HepG2 (cell line): ENCODE measurements around the gene GGA1. TPM values are rescaled to one million over a fixed set of nuclear protein-coding genes. Genes with fewer than 3 reads are reported as not detected.
A peak's percentile ranks its signal among the peaks of the same experiment; 100 is the strongest.

Experiments
- FOSL2 ChIP-seq: sonication (generic); formaldehyde crosslinking; IDR thresholded peaks from 2 replicates; pipeline ENCODE4 v1.4.0; 2020; ENCODE audit warnings: missing genetic modification reagents
- IRF2 ChIP-seq: IDR thresholded peaks from 2 replicates; pipeline ENCODE4 v1.6.1; 2018; ENCODE audit warnings: missing genetic modification reagents, missing compliant biosample characterization
- JDP2 ChIP-seq: sonication (generic); formaldehyde crosslinking; IDR thresholded peaks from 2 replicates; pipeline ENCODE4 v1.8.1; 2022; ENCODE audit warnings: missing genetic modification reagents, borderline replicate concordance
- JUND ChIP-seq: sonication (generic); formaldehyde crosslinking; IDR thresholded peaks from 2 replicates; pipeline ENCODE4 v1.8.0; 2022; ENCODE audit warnings: mild to moderate bottlenecking, missing genetic modification reagents
- KLF13 ChIP-seq: sonication (generic); formaldehyde crosslinking; IDR thresholded peaks from 2 replicates; pipeline ENCODE4 v1.4.0; 2020; ENCODE audit warnings: mild to moderate bottlenecking, missing genetic modification reagents
- MIER3 ChIP-seq: IDR thresholded peaks from 2 replicates; pipeline ENCODE4 v1.6.1; 2016; ENCODE audit warnings: missing compliant biosample characterization, borderline replicate concordance
- NFKBIZ ChIP-seq: IDR thresholded peaks from 2 replicates; pipeline ENCODE4 v1.6.1; 2018; ENCODE audit warnings: missing genetic modification reagents, missing compliant biosample characterization
- SP1 ChIP-seq, 2 experiments: fragments of 450-650 bp in 1 of 2; sonication (generic) in 1 of 2; formaldehyde crosslinking in 1 of 2; IDR thresholded peaks; 2 replicates each; pipeline versions ENCODE4 v1.4.0 to v1.6.1; 2016 to 2020; ENCODE audit warnings: missing genetic modification reagents in 1 of 2
- TEAD3 ChIP-seq: optimal IDR thresholded peaks from 2 replicates; pipeline ENCODE3; 2016; ENCODE audit warnings: borderline replicate concordance
- ZFP36L2 ChIP-seq: sonication (generic); formaldehyde crosslinking; IDR thresholded peaks from 2 replicates; pipeline ENCODE4 v1.4.0; 2020; ENCODE audit warnings: missing genetic modification reagents
- ZNF331 ChIP-seq: sonication (generic); formaldehyde crosslinking; IDR thresholded peaks from 2 replicates; pipeline ENCODE4 v1.4.0; 2020; ENCODE audit warnings: missing genetic modification reagents
- ZNF33B ChIP-seq: sonication (generic); formaldehyde crosslinking; IDR thresholded peaks from 2 replicates; pipeline ENCODE4 v1.5.1; 2020; ENCODE audit warnings: mild to moderate bottlenecking, missing genetic modification reagents
- ZNF605 ChIP-seq: sonication (generic); formaldehyde crosslinking; IDR thresholded peaks from 2 replicates; pipeline ENCODE4 v1.8.0; 2022; ENCODE audit warnings: mild to moderate bottlenecking, missing genetic modification reagents
- ZNF782 ChIP-seq: sonication (generic); formaldehyde crosslinking; IDR thresholded peaks from 2 replicates; pipeline ENCODE4 v1.4.0; 2020; ENCODE audit warnings: missing genetic modification reagents, mild to moderate bottlenecking, borderline replicate concordance
- ZNF850 ChIP-seq: sonication (generic); formaldehyde crosslinking; conservative IDR thresholded peaks from 2 replicates; pipeline ENCODE4 v1.9.0; 2021; ENCODE audit warnings: mild to moderate bottlenecking, missing genetic modification reagents
- polyA plus RNA-seq, 8 experiments: library from polyadenylated mRNA; depleted of rRNA in 3 of 8; stranded (reverse) in 7 of 8; unstranded in 1 of 8; fragments of >200 nt; fragmentation: Illumina TruSeq in 4 of 8; extraction: Trizol in 4 of 8; gene quantifications; 2 replicates each; pipeline versions ENCODE4 v1.2.1 to v1.2.3, GENCODE V29; 2011 to 2016; ENCODE audit warnings: low read depth in 4 of 8, missing spikeins in 1 of 8, mixed read lengths in 1 of 8; ENCODE audit not compliant: insufficient read depth in 1 of 8
- total RNA-seq, 5 experiments: library from RNA; depleted of rRNA; stranded (reverse); fragments of >200 nt; fragmentation: Illumina TruSeq; extraction: Trizol; gene quantifications; 2 replicates each; pipeline ENCODE4 v1.2.3, GENCODE V29; 2016; ENCODE audit warnings: low read depth in 1 of 5
- TF ChIP-seq, protein P1 (sequence below): sonication (generic); formaldehyde crosslinking; IDR thresholded peaks from 2 replicates; pipeline ENCODE4 v1.4.0; 2020; ENCODE audit warnings: missing genetic modification reagents
- TF ChIP-seq, protein P2 (sequence below): sonication (generic); formaldehyde crosslinking; IDR thresholded peaks from 2 replicates; pipeline ENCODE4 v1.4.0; 2020; ENCODE audit warnings: mild to moderate bottlenecking, missing genetic modification reagents
- TF ChIP-seq, protein P3 (sequence below): IDR thresholded peaks from 2 replicates; pipeline ENCODE4 v1.4.0; 2020; ENCODE audit warnings: mild to moderate bottlenecking, missing genetic modification reagents
- TF ChIP-seq, protein P4 (sequence below): sonication (generic); formaldehyde crosslinking; IDR thresholded peaks from 2 replicates; pipeline ENCODE4 v1.5.0; 2020; ENCODE audit warnings: mild to moderate bottlenecking, missing genetic modification reagents, borderline replicate concordance

GGA1 gene
- total and polyA plus RNA-seq, 2 of the 13 experiments (the other 11 are each of a cell fraction or from before 2014, with no cell fraction given) = 29.1 to 87.2 TPM

DNA sequence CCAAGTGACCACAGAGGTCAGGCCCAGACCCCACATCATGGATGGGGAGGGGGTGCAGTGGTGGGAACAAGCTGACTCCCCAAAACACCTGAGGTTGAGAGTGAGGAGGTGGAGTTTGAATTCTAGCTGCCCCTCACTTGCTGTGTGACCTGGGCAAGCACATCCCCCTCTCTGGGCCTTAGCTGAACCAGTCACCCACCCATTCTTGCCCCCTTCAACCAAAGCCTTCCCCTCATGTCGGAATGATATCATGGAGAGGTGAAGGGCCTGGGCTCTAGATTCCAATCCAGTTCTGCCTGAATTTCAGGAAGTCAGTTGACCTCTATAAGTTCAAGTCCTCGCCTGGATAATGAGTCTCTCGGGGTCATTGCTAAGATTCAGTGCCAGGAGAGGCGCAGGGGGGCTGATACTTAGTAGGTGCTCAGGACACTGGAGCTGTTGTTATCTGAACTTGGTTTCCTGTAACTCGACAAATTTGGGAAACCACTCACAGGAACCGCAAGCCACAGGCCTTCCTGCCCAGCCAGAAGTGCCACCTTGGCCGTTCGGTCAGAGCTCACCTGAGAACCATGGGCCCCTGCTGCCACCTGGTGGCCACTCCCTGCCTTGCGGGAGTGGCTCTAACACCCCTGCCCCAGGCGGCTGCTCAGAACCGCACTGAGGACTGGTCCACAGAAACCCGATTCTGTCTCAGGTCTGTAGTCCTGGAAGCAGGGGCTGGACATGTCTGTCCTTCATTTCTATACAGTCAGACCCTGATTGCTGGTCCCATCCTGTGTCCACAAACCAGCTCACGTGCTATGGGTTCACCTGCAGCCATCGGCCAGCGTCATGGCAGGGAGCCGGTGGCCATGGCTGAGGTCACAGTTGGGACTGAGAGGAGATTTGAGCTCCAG, 41.5 kb upstream of the GGA1 start (continued):
- TF ChIP-seq, protein P1, sequence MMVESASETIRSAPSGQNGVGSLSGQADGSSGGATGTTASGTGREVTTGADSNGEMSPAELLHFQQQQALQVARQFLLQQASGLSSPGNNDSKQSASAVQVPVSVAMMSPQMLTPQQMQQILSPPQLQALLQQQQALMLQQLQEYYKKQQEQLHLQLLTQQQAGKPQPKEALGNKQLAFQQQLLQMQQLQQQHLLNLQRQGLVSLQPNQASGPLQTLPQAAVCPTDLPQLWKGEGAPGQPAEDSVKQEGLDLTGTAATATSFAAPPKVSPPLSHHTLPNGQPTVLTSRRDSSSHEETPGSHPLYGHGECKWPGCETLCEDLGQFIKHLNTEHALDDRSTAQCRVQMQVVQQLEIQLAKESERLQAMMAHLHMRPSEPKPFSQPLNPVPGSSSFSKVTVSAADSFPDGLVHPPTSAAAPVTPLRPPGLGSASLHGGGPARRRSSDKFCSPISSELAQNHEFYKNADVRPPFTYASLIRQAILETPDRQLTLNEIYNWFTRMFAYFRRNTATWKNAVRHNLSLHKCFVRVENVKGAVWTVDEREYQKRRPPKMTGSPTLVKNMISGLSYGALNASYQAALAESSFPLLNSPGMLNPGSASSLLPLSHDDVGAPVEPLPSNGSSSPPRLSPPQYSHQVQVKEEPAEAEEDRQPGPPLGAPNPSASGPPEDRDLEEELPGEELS (CRISPR knock-in tag) = peak; percentile 46; the same call in 1 of the 2 replicates
- TF ChIP-seq TEAD3 (CRISPR knock-in tag) (peak; percentile 19), SP1 (IDR thresholded peaks at IDR 0.05) (no peak), SP1 (CRISPR knock-in tag; IDR thresholded peaks at IDR 0.05) (no peak), ZFP36L2 (no peak), ZNF605 (CRISPR knock-in tag) (0 out of 2 replicates have a peak, but pooled peaks have one; percentile 35), ZNF782 (CRISPR knock-in tag) (no peak; the same call in 1 of the 2 replicates), JDP2 (no peak), ZNF850 (CRISPR knock-in tag) (no peak), ZNF331 (CRISPR knock-in tag) (peak; percentile 42; the same call in 1 of the 2 replicates), KLF13 (CRISPR knock-in tag) (no peak), IRF2 (CRISPR knock-in tag) (peak; percentile 45; the same call in 1 of the 2 replicates), JUND (no peak), MIER3 (CRISPR knock-in tag) (0 out of 2 replicates have a peak, but pooled peaks have one; percentile 18), FOSL2 (CRISPR knock-in tag) (no peak; the same call in 1 of the 2 replicates), ZNF33B (CRISPR knock-in tag) (no peak), NFKBIZ (CRISPR knock-in tag) (no peak)
- TF ChIP-seq, protein P2, sequence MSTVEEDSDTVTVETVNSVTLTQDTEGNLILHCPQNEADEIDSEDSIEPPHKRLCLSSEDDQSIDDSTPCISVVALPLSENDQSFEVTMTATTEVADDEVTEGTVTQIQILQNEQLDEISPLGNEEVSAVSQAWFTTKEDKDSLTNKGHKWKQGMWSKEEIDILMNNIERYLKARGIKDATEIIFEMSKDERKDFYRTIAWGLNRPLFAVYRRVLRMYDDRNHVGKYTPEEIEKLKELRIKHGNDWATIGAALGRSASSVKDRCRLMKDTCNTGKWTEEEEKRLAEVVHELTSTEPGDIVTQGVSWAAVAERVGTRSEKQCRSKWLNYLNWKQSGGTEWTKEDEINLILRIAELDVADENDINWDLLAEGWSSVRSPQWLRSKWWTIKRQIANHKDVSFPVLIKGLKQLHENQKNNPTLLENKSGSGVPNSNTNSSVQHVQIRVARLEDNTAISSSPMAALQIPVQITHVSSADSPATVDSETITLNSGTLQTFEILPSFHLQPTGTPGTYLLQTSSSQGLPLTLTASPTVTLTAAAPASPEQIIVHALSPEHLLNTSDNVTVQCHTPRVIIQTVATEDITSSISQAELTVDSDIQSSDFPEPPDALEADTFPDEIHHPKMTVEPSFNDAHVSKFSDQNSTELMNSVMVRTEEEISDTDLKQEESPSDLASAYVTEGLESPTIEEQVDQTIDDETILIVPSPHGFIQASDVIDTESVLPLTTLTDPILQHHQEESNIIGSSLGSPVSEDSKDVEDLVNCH (CRISPR knock-in tag) = no peak
- TF ChIP-seq, protein P3, sequence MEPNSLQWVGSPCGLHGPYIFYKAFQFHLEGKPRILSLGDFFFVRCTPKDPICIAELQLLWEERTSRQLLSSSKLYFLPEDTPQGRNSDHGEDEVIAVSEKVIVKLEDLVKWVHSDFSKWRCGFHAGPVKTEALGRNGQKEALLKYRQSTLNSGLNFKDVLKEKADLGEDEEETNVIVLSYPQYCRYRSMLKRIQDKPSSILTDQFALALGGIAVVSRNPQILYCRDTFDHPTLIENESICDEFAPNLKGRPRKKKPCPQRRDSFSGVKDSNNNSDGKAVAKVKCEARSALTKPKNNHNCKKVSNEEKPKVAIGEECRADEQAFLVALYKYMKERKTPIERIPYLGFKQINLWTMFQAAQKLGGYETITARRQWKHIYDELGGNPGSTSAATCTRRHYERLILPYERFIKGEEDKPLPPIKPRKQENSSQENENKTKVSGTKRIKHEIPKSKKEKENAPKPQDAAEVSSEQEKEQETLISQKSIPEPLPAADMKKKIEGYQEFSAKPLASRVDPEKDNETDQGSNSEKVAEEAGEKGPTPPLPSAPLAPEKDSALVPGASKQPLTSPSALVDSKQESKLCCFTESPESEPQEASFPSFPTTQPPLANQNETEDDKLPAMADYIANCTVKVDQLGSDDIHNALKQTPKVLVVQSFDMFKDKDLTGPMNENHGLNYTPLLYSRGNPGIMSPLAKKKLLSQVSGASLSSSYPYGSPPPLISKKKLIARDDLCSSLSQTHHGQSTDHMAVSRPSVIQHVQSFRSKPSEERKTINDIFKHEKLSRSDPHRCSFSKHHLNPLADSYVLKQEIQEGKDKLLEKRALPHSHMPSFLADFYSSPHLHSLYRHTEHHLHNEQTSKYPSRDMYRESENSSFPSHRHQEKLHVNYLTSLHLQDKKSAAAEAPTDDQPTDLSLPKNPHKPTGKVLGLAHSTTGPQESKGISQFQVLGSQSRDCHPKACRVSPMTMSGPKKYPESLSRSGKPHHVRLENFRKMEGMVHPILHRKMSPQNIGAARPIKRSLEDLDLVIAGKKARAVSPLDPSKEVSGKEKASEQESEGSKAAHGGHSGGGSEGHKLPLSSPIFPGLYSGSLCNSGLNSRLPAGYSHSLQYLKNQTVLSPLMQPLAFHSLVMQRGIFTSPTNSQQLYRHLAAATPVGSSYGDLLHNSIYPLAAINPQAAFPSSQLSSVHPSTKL = peak; percentile 22; the same call in 1 of the 2 replicates
- TF ChIP-seq, protein P4, sequence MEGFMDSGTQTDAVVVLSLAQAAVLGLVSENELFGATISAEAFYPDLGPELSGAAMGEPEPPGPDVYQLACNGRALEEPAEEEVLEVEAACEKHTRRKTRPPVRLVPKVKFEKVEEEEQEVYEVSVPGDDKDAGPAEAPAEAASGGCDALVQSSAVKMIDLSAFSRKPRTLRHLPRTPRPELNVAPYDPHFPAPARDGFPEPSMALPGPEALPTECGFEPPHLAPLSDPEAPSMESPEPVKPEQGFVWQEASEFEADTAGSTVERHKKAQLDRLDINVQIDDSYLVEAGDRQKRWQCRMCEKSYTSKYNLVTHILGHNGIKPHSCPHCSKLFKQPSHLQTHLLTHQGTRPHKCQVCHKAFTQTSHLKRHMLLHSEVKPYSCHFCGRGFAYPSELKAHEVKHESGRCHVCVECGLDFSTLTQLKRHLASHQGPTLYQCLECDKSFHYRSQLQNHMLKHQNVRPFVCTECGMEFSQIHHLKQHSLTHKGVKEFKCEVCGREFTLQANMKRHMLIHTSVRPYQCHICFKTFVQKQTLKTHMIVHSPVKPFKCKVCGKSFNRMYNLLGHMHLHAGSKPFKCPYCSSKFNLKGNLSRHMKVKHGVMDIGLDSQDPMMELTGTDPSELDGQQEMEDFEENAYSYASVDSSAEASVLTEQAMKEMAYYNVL (CRISPR knock-in tag) = no peak
